Smooth muscle cell of the brain vasculature (primary cell): ENCODE measurements around the gene POLR1A.

ENCODE experiments used
- DNase-seq: peaks from one replicate; pipeline ENCODE4 v3.0.0-alpha.2; 2012; ENCODE audit warnings: low read depth, low spot score

The POLR1A gene

DNA sequence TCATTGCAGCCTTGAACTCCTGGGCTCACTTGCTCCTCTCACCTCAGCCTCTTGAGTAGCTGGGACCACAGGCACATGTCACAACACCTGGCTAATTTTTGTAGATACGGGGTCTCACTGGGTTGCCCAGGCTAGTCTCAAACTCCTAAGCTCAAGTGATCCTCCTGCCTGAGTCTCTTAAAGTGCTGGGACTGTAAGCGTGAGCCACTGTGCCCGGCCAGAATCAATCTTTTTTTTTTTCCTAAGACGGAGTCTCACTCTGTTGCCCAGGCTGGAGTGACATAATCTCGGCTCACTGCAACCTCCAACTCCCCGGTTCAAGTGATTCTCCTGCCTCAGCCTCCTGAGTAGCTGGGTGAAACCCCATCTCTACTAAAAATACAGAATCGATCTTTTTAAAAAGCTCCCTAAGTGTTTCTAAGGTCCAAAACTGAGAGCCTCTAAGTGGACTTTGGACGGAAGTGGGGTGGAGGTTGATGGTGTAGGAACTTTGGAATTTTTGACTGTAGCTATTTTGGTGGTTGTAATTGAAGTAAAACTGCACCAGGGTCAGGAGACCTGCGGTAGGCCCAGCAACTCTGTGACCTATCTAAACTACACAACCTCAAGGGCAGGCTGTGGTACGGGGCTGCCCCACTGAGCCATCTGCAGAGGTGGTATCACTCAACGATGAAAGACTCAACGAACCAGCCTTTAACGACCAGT lies 82.9 kb downstream of the POLR1A start:
- DNase-seq = no peak

DNA sequence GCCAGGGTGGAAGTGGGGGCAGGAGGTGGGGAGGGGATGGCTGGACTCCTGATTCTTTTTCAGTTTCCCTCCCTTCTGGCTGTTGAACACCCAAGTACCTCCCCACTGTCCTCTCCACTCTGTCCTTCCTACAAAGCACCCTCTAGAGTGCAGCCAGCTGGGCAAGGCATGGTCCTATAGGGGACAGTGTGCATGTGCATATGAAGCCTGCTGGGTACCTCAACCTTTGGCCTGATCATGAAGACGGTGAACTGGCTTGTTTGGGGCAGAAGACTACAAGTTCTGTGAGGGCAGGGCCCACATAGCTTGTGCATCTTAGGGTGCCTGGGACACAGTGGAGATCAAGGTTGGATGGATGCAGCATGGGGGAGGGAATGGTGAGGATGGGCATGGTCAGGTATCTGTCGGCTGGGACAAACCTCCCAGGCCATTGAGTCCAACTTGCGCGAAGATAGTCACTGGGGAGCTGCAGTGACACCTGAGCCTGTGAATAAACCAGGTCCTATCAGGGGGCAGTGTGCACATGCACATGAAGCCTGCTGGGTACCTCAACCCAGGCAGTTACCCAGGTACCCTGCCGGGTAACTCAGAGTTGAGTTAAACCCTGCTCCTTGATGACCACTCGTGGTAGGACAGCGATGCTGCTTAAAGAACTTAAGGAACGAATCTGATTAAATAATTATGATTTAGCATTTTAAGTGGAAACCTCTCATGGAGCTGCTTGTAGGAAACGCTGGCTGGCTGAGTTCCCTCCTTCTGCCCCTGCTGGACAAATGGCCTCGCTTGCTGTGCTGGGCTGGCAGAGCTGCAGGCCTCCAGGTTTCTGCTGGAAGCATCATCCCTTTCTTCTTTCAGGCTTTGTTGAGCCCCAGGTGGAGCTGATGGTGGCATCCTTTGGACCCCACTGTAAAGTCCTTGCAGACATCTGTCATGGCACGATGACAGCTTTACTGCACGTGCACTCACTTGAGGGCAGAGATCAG lies 84.0 kb downstream of the POLR1A start:
- DNase-seq = no peak

GRCh38 chr2:86020984-86021383 lies 84.7 kb downstream of the POLR1A start:
- no peak for DNase-seq

- no peak for DNase-seq
Observed at GRCh38 chr2:86019121-86019520, 86.6 kb downstream of the POLR1A start.

GRCh38 chr2:86017901-86018896 lies 87.5 kb downstream of the POLR1A start:
- DNase-seq = no peak

DNA sequence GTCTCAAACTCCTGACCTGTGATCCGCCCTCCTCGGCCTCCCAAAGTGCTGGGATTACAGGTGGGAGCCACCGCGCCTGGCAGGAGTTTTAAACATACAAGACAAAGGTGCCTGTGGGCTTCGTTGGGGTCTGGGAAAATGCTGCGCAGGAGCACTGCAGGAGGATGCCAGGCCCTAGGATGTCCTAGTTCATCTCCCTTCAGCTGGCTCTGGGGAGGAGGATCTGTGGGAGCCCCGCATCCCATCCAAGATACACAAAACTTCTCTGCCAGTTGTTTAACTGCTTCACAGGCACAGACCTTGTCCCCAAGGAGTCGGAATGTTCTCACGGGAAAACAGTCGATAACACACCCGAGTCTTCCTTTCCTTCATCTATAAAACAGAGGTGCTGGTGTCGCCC lies 89.1 kb downstream of the POLR1A start:
- DNase-seq = no peak

- no peak for DNase-seq
Observed at GRCh38 chr2:86015699-86016098, 90.0 kb downstream of the POLR1A start.

GRCh38 chr2:86015006-86015405 lies 90.7 kb downstream of the POLR1A start:
- DNase-seq = no peak

DNA sequence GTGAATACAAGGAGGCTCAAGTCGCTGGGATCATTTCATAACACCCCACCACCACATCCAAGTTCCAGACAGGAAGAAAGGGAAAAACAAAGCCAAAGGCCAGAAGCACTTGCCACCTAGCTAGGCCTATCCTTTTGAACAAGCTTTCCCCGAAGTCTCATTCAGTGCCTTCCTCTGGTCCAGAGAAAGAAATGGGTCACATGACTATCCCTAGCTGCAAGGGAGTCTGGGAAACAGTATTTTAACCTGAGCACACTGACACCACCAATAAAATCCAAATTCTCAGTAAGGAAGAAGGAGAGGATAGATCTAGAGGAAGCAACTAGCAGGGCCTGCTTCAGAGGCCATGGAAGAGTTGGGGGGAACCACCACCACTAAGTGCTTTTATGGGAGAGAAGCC lies 91.2 kb downstream of the POLR1A start:
- DNase-seq = no peak

DNA sequence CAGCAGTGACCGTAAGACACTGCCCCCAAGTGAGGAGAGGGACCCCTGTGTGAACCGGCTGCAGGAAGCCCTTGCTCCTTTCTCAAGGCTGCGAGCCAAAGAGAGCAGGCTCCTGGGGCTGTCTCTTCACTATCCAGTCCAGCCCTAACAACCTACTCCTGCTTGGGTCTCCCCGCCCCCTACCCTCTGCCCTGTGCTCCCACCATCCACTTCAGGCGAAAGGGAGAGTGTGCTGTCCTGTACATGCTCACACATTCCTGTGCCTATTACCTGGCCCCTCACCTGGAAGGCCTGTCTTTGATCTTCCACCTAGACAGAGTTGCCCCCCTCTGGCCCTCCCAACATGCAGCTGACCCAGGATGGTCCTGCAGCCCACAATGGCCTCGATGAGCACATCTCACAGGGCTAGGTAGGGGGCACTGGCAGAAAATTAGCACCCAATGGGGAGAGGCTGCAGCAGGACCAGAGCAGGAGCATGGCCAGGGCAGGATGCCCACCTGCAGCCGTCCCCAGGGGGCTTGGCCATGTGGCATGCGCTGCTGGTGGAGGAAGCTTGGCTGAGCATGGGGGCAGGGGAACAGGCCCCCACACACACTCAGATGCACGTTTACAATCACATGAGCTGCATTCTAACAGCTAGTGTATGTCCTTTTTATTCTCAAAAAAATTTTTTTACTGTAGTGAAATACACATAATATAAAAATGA lies 93.5 kb downstream of the POLR1A start:
- DNase-seq = no peak

- DNase-seq = no peak
Observed at GRCh38 chr2:86011449-86011941, 94.2 kb downstream of the POLR1A start.

- DNase-seq = no peak
Observed at GRCh38 chr2:86010083-86010482, 95.6 kb downstream of the POLR1A start.

DNA sequence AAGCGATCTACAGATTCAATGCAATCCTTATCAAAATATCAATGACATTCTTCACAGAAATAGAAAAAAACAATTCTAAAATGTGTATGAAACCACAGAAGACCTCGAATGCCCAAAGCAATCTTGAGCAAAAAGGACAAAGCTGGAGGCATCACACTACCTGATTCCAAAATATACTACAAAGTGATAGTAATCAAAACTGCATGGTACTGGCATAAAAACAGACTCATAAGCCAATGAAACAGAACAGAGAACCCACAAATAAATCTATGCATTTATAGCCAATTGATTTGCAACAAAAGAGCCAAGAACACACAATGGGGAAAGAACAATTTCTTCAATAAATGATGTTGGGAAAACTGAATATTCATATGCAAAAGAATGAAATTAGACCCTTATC lies 99.2 kb downstream of the POLR1A start:
- DNase-seq = no peak

GRCh38 chr2:86003967-86004366 lies 101.7 kb downstream of the POLR1A start:
- no peak for DNase-seq

DNA sequence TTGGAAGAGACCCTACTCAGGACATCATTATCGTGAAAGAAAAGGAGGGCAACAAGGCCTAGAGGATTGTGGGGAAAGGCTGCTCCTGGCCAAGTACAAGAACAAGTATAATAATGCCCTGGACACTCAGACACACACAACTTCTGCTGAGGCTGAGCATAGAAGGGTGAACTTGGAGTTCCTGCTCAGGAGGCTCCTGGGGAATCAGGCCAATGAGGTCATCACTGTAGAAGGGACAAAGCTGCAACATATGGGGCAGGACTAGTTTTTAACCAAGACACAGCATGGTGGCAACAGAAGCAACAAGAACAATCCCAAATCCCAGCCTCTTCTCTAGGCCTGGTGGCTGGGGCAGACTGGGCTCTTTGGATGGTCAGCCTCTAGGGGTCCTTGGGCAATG lies 102.6 kb downstream of the POLR1A start:
- DNase-seq = no peak

GRCh38 chr2:86002375-86002774 lies 103.3 kb downstream of the POLR1A start:
- DNase-seq = no peak

GRCh38 chr2:86001326-86001725 lies 104.4 kb downstream of the POLR1A start:
- DNase-seq = no peak

DNA sequence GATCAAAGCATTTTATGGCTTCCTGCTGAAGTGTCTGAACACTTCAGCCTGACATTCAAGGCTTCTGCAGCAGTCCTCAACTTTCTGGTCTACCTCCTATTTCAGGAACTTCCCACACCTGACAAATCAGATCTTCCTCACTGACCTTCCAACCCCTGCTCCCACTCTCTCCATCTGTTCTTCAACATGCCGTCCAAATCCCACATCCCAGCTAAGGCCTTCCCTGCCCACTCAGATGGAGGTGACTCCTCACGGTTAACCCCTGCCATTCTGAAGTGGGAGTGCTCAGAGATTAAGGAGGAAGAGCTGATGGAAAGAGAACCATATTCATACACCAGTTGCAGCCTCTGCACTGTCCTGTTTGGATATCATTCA lies 104.8 kb downstream of the POLR1A start:
- no peak for DNase-seq

DNA sequence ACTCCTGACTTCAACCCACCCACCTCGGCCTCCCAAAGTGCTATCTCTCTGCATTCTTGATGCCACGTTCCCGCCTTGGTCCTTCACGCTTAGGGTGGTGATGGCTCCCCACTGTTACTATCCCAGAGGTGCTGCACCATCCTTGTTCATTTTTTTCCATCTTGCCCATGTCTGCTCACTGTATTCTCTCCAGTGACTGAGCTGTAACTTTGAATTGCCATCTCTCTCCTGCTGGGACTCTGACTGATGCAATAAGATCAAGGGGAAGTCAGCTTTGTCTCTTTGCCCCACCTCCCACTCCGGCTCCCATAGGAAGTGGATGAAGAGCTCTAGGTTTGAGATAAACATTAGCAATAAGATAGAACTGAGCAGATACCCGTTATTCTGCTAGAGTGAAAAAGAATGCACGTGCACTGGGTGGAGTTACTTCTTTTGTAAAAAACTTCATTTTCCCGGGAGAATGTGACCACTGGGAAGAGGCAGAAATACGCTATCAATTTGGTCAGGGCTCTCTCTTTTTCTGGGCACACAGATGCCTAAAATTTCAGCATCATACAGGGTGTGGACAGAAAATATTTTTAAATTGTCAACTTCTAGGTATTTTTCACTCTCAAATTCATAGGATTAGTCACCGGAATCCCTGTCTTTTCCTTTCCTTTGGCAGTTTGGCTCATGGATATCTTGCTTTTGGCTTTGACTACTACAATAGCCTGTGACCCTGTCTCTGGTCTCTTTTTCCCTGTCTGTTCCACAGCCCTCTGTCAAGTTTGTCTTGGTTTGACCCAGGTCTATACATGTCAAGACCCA lies 105.4 kb downstream of the POLR1A start:
- no peak for DNase-seq
